Measurements from ENCODE around the gene CCDC88C. TPM values are rescaled to one million over a fixed set of nuclear protein-coding genes. Genes with fewer than 3 reads are reported as not detected.

Gene CCDC88C
- total and polyA plus RNA-seq, 11 donors = 2.4 to 15.6 (median 4.8) TPM

- peaks cover 0 to 18% (median under 1%) of the 10 kb centered on the region in 12 donors for H3K4me1 ChIP-seq
- H3K4me3 ChIP-seq = no peak overlapping the region
- WGBS, 4 donors = 56 to 63% (median 60%) methylated on average over 11 of the region's 11 CpGs
- peaks cover 0 to 84% (median 0%) of the 10 kb centered on the region in 9 donors for H3K36me3 ChIP-seq
- intact Hi-C loops (cut with DNase I) = no loop called here
- H3K9me3 ChIP-seq = no peaks in the 10 kb centered on the region
- TF ChIP-seq POLR2A (IDR thresholded peaks at IDR 0.05) (no peak), CTCF (IDR thresholded peaks at IDR 0.05) (no peak)
- ATAC-seq (no peak), DNase-seq (no peak)
- H3K27me3 ChIP-seq = peaks cover 0 to 4% (median 0%) of the 10 kb centered on the region in 9 donors
- no peak overlapping the region for H3K27ac ChIP-seq
These were observed 119.0 kb downstream of the CCDC88C start for GRCh38 chr14:91298576-91298975.

- DNase-seq = no peak
- no peak for ATAC-seq
- TF ChIP-seq POLR2A (IDR thresholded peaks at IDR 0.05) (no peak), CTCF (IDR thresholded peaks at IDR 0.05) (no peak)
- Histone ChIP-seq H3K4me3 (no peak overlapping the region), H3K4me1 (peaks cover 0 to 6% (median 0%) of the 10 kb centered on the region in 12 donors), H3K36me3 (peaks cover 0 to 91% (median under 1%) of the 10 kb centered on the region in 9 donors), H3K27ac (no peak overlapping the region), H3K9me3 (no peaks in the 10 kb centered on the region), H3K27me3 (peaks cover 0 to 4% (median 0%) of the 10 kb centered on the region in 9 donors)
- WGBS, 4 donors = 86 to 91% (median 90%) methylated on average over 9 to 16 of the region's 16 CpGs
- intact Hi-C loops (cut with DNase I) = no loop called here
These were observed 120.4 kb downstream of the CCDC88C start for GRCh38 chr14:91297081-91297711.

- no peak overlapping the region for H3K4me3 ChIP-seq
- no peak for TF ChIP-seq POLR2A (IDR thresholded peaks at IDR 0.05)
- TF ChIP-seq CTCF (IDR thresholded peaks at IDR 0.05) = no peak
- 93 to 96% (median 93%) methylated on average over 17 to 23 of the region's 23 CpGs for WGBS, 4 donors
- H3K9me3 ChIP-seq = no peaks in the 10 kb centered on the region
- H3K27me3 ChIP-seq = peaks cover 0 to 4% (median 0%) of the 10 kb centered on the region in 9 donors
- H3K36me3 ChIP-seq = peaks cover 0 to 85% (median 5%) of the 10 kb centered on the region in 9 donors
- DNase-seq = no peak
- peaks cover 0 to 6% (median 0%) of the 10 kb centered on the region in 12 donors for H3K4me1 ChIP-seq
- no peak for ATAC-seq
- intact Hi-C loops (cut with DNase I) = no loop called here
- H3K27ac ChIP-seq = no peak overlapping the region
These were observed 121.5 kb downstream of the CCDC88C start for GRCh38 chr14:91295851-91296796.

GRCh38 chr14:91295276-91295845 lies 122.3 kb downstream of the CCDC88C start:
- H3K4me3 ChIP-seq = no peak overlapping the region
- no peaks in the 10 kb centered on the region for H3K9me3 ChIP-seq
- H3K27me3 ChIP-seq = peaks cover 0 to 4% (median 0%) of the 10 kb centered on the region in 9 donors
- DNase-seq = no peak
- TF ChIP-seq CTCF (IDR thresholded peaks at IDR 0.05) = no peak
- no peak for TF ChIP-seq POLR2A (IDR thresholded peaks at IDR 0.05)
- peaks cover 0 to 6% (median 0%) of the 10 kb centered on the region in 12 donors for H3K4me1 ChIP-seq
- no peak overlapping the region for H3K27ac ChIP-seq
- 92 to 95% (median 94%) methylated on average over 17 of the region's 17 CpGs for WGBS, 4 donors
- intact Hi-C loops (cut with DNase I) = no loop called here
- H3K36me3 ChIP-seq = peaks cover 0 to 85% (median 5%) of the 10 kb centered on the region in 9 donors
- ATAC-seq = no peak
